Measurements from ENCODE around the gene ACLY.
A peak's percentile ranks its signal among the peaks of the same experiment; 100 is the strongest.

The ACLY gene

DNA sequence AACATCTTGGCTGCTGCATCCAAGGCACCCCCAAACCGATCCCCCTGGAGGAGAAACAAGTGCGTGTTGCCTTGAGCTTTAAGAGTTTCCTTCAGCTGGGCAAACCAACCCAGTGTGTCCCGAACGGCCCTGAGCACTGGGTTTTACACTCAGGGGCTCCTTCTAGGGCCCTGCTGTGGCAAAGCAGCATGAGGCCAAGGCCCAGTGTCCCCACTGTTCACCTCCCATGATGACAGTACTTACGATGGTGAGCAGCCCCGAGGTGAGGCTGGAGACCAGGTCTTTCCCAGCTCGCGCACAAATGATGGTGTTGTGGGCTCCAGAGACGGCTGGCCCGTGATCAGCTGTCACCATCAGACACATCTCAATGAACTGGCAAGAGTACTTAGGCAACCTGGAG, 47.0 kb downstream of the ACLY start:
- Histone ChIP-seq H3K36me3 (ENCODE audit: control insufficient read depth, insufficient read depth, low read length) (peaks cover 9% of the 10 kb centered on the region), H3K4me3 (replicated peaks; ENCODE audit: low read depth, low read length) (no peak overlapping the region), H3K27me3 (replicated peaks; ENCODE audit: control insufficient read depth, insufficient read depth, low read length) (no peaks in the 10 kb centered on the region)
- TF ChIP-seq, protein P1, sequence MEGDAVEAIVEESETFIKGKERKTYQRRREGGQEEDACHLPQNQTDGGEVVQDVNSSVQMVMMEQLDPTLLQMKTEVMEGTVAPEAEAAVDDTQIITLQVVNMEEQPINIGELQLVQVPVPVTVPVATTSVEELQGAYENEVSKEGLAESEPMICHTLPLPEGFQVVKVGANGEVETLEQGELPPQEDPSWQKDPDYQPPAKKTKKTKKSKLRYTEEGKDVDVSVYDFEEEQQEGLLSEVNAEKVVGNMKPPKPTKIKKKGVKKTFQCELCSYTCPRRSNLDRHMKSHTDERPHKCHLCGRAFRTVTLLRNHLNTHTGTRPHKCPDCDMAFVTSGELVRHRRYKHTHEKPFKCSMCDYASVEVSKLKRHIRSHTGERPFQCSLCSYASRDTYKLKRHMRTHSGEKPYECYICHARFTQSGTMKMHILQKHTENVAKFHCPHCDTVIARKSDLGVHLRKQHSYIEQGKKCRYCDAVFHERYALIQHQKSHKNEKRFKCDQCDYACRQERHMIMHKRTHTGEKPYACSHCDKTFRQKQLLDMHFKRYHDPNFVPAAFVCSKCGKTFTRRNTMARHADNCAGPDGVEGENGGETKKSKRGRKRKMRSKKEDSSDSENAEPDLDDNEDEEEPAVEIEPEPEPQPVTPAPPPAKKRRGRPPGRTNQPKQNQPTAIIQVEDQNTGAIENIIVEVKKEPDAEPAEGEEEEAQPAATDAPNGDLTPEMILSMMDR (IDR thresholded peaks at IDR 0.05; ENCODE audit: insufficient read depth, low read length, poor library complexity, severe bottlenecking), result no peak
- no peak for DNase-seq (ENCODE audit: extremely low read depth, insufficient read length)

DNA sequence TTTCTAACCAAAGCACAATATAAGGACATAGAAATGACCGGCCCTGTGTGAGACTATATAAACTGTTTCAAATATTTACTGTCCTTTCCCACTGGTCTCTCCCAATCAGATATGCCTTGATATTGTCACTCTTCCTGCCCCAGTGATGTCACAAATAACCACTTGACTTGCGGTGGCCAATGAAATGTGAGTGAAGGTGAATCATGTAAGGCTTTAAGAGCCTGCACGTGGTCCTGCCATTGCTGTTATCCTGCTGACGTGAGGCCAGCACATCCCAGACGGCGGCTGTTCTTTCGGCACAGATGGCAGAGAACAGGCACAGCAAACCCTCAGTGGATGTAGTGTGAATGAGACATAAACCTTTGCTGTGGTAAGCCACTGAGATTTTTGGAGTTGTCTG, 48.1 kb downstream of the ACLY start:
- TF ChIP-seq, protein P1 (IDR thresholded peaks at IDR 0.05; ENCODE audit: insufficient read depth, low read length, poor library complexity, severe bottlenecking), result no peak
- Histone ChIP-seq H3K36me3 (ENCODE audit: control insufficient read depth, insufficient read depth, low read length) (peaks cover 9% of the 10 kb centered on the region), H3K4me3 (replicated peaks; ENCODE audit: low read depth, low read length) (no peak overlapping the region), H3K27me3 (replicated peaks; ENCODE audit: control insufficient read depth, insufficient read depth, low read length) (no peaks in the 10 kb centered on the region)
- DNase-seq (ENCODE audit: extremely low read depth, insufficient read length), result no peak

- Histone ChIP-seq H3K27me3 (replicated peaks; ENCODE audit: control insufficient read depth, insufficient read depth, low read length) (no peaks in the 10 kb centered on the region), H3K4me3 (replicated peaks; ENCODE audit: low read depth, low read length) (no peak overlapping the region), H3K36me3 (ENCODE audit: control insufficient read depth, insufficient read depth, low read length) (peaks cover 9% of the 10 kb centered on the region)
- TF ChIP-seq, protein P1 (IDR thresholded peaks at IDR 0.05; ENCODE audit: insufficient read depth, low read length, poor library complexity, severe bottlenecking), result no peak
- DNase-seq (ENCODE audit: extremely low read depth, insufficient read length), result no peak
These were observed 48.7 kb downstream of the ACLY start for GRCh38 chr17:41870097-41870496.

- Histone ChIP-seq H3K36me3 (ENCODE audit: control insufficient read depth, insufficient read depth, low read length) (peaks cover 9% of the 10 kb centered on the region), H3K27me3 (replicated peaks; ENCODE audit: control insufficient read depth, insufficient read depth, low read length) (no peaks in the 10 kb centered on the region), H3K4me3 (replicated peaks; ENCODE audit: low read depth, low read length) (no peak overlapping the region)
- no peak for DNase-seq (ENCODE audit: extremely low read depth, insufficient read length)
- TF ChIP-seq, protein P1 (IDR thresholded peaks at IDR 0.05; ENCODE audit: insufficient read depth, low read length, poor library complexity, severe bottlenecking), result no peak
These were observed 49.3 kb downstream of the ACLY start for GRCh38 chr17:41869426-41869825.

- Histone ChIP-seq H3K36me3 (ENCODE audit: control insufficient read depth, insufficient read depth, low read length) (peaks cover 7% of the 10 kb centered on the region), H3K4me3 (replicated peaks; ENCODE audit: low read depth, low read length) (no peak overlapping the region), H3K27me3 (replicated peaks; ENCODE audit: control insufficient read depth, insufficient read depth, low read length) (no peaks in the 10 kb centered on the region)
- no peak for DNase-seq (ENCODE audit: extremely low read depth, insufficient read length)
- TF ChIP-seq, protein P1 (IDR thresholded peaks at IDR 0.05; ENCODE audit: insufficient read depth, low read length, poor library complexity, severe bottlenecking), result no peak
These were observed 50.2 kb downstream of the ACLY start for GRCh38 chr17:41868568-41868967.

GRCh38 chr17:41865596-41865893, 53.2 kb downstream of the ACLY start:
- Histone ChIP-seq H3K4me3 (replicated peaks; ENCODE audit: low read depth, low read length) (peak overlapping the region; percentile 49), H3K27me3 (replicated peaks; ENCODE audit: control insufficient read depth, insufficient read depth, low read length) (no peaks in the 10 kb centered on the region), H3K36me3 (ENCODE audit: control insufficient read depth, insufficient read depth, low read length) (peaks cover 3% of the 10 kb centered on the region)
- TF ChIP-seq, protein P1 (IDR thresholded peaks at IDR 0.05; ENCODE audit: insufficient read depth, low read length, poor library complexity, severe bottlenecking), result no peak
- DNase-seq (ENCODE audit: extremely low read depth, insufficient read length), result no peak

All from GM06990 (cell line).